ENCODE data around the gene KLHL13. TPM values are rescaled to one million over a fixed set of nuclear protein-coding genes. Genes with fewer than 3 reads are reported as not detected.
"Not testable (repeated sequence)": the region's sequence is repeated elsewhere in the genome, so short reads cannot be mapped to it uniquely, and the experiment has no call there.

Gene KLHL13
- total RNA-seq, 1 donor from 2014 or later, result 6.0 TPM

DNA sequence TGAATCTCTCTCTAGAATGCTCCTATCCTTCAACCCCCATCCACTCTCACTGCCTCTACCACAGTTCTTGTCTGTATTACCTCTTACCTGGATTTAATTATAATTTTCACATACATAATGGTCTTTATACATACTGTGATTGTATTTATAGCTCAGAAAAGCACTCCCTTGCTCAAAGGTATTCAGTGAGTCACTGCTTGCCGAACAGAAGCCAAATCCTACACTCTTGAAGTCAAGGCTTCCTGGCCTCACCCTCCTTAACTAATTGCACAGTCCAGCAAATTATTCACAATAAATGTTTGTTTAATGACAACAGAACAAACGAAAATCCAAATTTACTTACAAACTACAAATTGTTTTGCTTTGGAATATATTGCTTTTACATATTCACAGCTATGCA lies 159.5 kb downstream of the KLHL13 start:
- intact Hi-C loops (cut with DNase I), result no loop called here
- DNase-seq (ENCODE audit: missing footprints), result no peak
- no peak for ATAC-seq

- DNase-seq (ENCODE audit: missing footprints); intact Hi-C loops (cut with DNase I); ATAC-seq: not testable (repeated sequence)
Measured at GRCh38 chrX:117939296-117939695, 177.3 kb downstream of the KLHL13 start.

DNA sequence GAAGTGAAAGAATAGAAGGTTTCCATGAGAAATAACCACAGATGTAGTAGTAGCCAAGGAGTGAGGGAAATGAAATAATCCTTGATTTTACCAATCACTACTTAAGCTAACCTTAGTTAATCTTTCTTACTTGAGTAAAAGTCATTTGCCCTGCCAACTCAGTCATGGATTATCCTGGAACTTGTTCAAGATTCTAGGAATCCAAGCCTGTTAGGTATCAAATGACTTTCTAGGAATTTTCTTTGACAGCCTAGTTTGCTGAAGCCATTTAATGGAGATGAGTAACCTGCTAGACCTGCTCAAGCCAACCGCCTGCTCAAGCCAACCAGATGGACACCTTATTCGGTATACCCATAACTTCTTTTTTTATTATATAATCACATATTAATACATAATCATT lies 180.5 kb downstream of the KLHL13 start:
- ATAC-seq, result no peak
- no peak for DNase-seq (ENCODE audit: missing footprints)
- intact Hi-C loops (cut with DNase I), result no loop called here

- intact Hi-C loops (cut with DNase I); DNase-seq (ENCODE audit: missing footprints); ATAC-seq: not testable (repeated sequence)
Measured at GRCh38 chrX:117930116-117930515, 186.5 kb downstream of the KLHL13 start.

- DNase-seq (ENCODE audit: missing footprints) (no peak), ATAC-seq (no peak)
- intact Hi-C loops (cut with DNase I), result no loop called here
Measured at GRCh38 chrX:117919755-117920154, 196.9 kb downstream of the KLHL13 start.

GRCh38 chrX:117910216-117910615 lies 206.4 kb downstream of the KLHL13 start:
- DNase-seq (ENCODE audit: missing footprints) (no peak), ATAC-seq (no peak)
- intact Hi-C loops (cut with DNase I), result no loop called here

- ATAC-seq (no peak), DNase-seq (ENCODE audit: missing footprints) (no peak)
- intact Hi-C loops (cut with DNase I), result no loop called here
Measured at GRCh38 chrX:117898226-117898625, 218.4 kb downstream of the KLHL13 start.

GRCh38 chrX:117895418-117895817 lies 221.2 kb downstream of the KLHL13 start:
- DNase-seq (ENCODE audit: missing footprints), result no peak
- intact Hi-C loops (cut with DNase I), result no loop called here
- ATAC-seq, result no peak

- ATAC-seq (no peak), DNase-seq (ENCODE audit: missing footprints) (no peak)
- intact Hi-C loops (cut with DNase I), result no loop called here
Measured at GRCh38 chrX:117892469-117892868, 224.1 kb downstream of the KLHL13 start.

DNA sequence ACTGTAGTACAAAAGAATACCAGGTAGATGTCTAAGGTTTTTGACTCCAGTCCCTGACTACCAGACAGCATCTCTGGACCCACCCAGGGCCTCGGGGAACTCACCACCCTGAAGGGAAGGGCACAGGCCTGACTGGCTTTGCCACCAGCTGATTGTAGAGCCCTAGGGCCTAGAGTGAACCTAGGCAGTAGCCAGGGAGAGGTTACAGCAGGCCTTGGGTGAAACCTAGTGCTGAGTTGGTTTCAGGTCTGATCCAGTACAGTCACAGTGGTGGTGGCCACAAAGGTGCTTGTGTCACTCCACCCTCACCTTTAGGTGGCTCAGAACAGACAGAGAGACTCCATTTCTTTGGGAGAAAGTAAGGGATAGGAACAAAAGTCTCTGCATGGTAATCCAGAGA lies 244.8 kb downstream of the KLHL13 start:
- ATAC-seq, result no peak

DNA sequence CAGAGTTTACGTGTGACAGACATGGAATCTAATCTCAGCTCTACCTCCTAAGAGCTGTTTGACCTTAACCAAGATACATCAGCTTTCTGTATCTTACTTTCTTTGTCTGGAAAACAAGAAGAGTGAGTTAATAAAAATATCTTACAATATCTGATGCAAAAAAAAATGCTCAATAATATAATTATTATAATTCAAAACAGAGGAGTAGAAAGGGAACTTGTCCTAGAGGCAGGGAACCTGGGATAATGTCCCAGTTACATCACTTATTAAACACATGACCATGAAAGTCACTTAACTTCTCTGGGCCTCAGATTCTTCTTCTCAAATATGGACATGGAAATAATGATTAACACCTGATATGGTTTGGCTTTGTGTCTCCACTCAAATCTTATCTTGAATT lies 256.1 kb downstream of the KLHL13 start:
- intact Hi-C loops (cut with DNase I), result no loop called here
- DNase-seq (ENCODE audit: missing footprints), result no peak

More for the DNA sequence above, 244.8 kb downstream of the KLHL13 start:
- no peak for DNase-seq (ENCODE audit: missing footprints)
- intact Hi-C loops (cut with DNase I), result no loop called here

DNA sequence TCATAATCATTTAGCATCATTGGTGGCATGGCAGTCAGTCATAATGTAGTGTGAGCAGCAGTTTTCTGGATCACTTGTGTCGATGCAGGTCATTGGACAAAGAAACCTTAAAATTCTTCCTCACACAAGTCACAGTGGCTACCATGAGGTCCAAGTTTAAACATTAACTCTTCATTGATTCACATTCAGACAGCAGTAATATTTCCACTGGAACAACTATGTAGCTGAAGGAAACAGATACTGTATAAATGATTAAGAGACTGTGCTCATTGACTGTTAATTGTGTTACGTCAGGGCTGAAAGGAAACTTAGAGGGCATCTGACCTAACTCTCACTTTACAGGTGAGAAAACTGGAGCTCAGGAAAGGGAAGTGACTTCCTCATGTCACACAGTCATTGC lies 261.8 kb downstream of the KLHL13 start:
- intact Hi-C loops (cut with DNase I), result no loop called here
- DNase-seq (ENCODE audit: missing footprints), result no peak
- no peak for ATAC-seq

More for the DNA sequence above, 256.1 kb downstream of the KLHL13 start:
- ATAC-seq, result no peak

GRCh38 chrX:117851025-117851424 lies 265.6 kb downstream of the KLHL13 start:
- intact Hi-C loops (cut with DNase I), result no loop called here
- no peak for DNase-seq (ENCODE audit: missing footprints)

More at GRCh38 chrX:117851025-117851424, 265.6 kb downstream of the KLHL13 start:
- no peak for ATAC-seq

Other genes starting within 250 kb of the KLHL13 start
- 12.4 TPM for gene WDR44, start 229.3 kb upstream of the KLHL13 start, total RNA-seq

Data from Right ventricle myocardium inferior (tissue), 1 donor.